ENCODE data around the gene TLE5. TPM values are rescaled to one million over a fixed set of nuclear protein-coding genes. Genes with fewer than 3 reads are reported as not detected.

TLE5 gene
- total and polyA plus RNA-seq, 9 of the 15 experiments (the other 6 are each of a cell fraction or from before 2014, with no cell fraction given), result 2.0 to 347 (median 235) TPM

- peak overlapping the region in 1 of 2 experiments; percentile 65; a peak in 1 of 4 replicates for H3K9ac ChIP-seq (ENCODE audit: insufficient read depth in 1 of 2, low read depth in 2 of 2, low read length in 2 of 2)
- intact Hi-C loops (cut with micrococcal nuclease), result loop anchor here (10.0 kb wide), 1 partner anchor 154 kb away; no protein-coding TSS in a partner anchor
- TF ChIP-seq THAP7 (CRISPR knock-in tag; IDR thresholded peaks at IDR 0.05), result no peak
- no peak; the same call in 1 of the 2 replicates for TF ChIP-seq DEAF1 (CRISPR knock-in tag; IDR thresholded peaks at IDR 0.05)
- no peak for TF ChIP-seq MEF2A (IDR thresholded peaks at IDR 0.05; ENCODE audit: control insufficient read depth, low read depth, low read length)
- no peak for TF ChIP-seq ZNF75A (CRISPR knock-in tag; IDR thresholded peaks at IDR 0.05)
- no peak for TF ChIP-seq ZC3H4 (CRISPR knock-in tag; IDR thresholded peaks at IDR 0.05; ENCODE audit: borderline replicate concordance)
- no peak for TF ChIP-seq ATF7 (IDR thresholded peaks at IDR 0.05)
- TF ChIP-seq MCM2 (IDR thresholded peaks at IDR 0.05; ENCODE audit: low read depth), result no peak
- TF ChIP-seq NFIX (CRISPR knock-in tag; IDR thresholded peaks at IDR 0.05; ENCODE audit: low read depth), result no peak
- TF ChIP-seq CTCF (IDR thresholded peaks at IDR 0.05 in 2 of 3, conservative IDR thresholded peaks at IDR 0.05 in 1 of 3; ENCODE audit: insufficient read depth in 2 of 3, low read depth in 1 of 3, low read length in 3 of 3), result peak; percentile 78 to 97 (median 81)
- TF ChIP-seq KLF13 (tag; IDR thresholded peaks at IDR 0.05; ENCODE audit: borderline replicate concordance, low read depth), result no peak
- no peak for TF ChIP-seq MTA3 (IDR thresholded peaks at IDR 0.05; ENCODE audit: borderline replicate concordance)
- no peak for TF ChIP-seq HCFC1 (IDR thresholded peaks at IDR 0.05; ENCODE audit: low read depth, low read length)
- TF ChIP-seq CXXC5 (CRISPR knock-in tag; IDR thresholded peaks at IDR 0.05), result 0 out of 2 replicates have a peak, but pooled peaks have one; percentile 33
- TF ChIP-seq PHTF2 (CRISPR knock-in tag; IDR thresholded peaks at IDR 0.05), result no peak
- TF ChIP-seq MCM5 (IDR thresholded peaks at IDR 0.05; ENCODE audit: low read depth), result no peak
- TF ChIP-seq MAX (CRISPR knock-in tag; IDR thresholded peaks at IDR 0.05), result peak; percentile 81
- TF ChIP-seq MYBL2 (IDR thresholded peaks at IDR 0.05; ENCODE audit: low read depth), result no peak
- no peak for TF ChIP-seq MYBL2 (CRISPR knock-in tag; IDR thresholded peaks at IDR 0.05; ENCODE audit: borderline replicate concordance)
- TF ChIP-seq SAP30 (IDR thresholded peaks at IDR 0.05; ENCODE audit: borderline replicate concordance, insufficient read depth, low read depth, low read length, poor library complexity, severe bottlenecking), result no peak
Observed at GRCh38 chr19:3108775-3109174, 46.5 kb upstream of the TLE5 start.

More at GRCh38 chr19:3108775-3109174, 46.5 kb upstream of the TLE5 start:
- ATAC-seq, result peak; percentile 93
- ChIA-PET POLR2A (interaction anchor here (0.6 to 1.1 kb wide), 3 partner anchors 13 to 503 kb away, joined by 3 to 6 read pairs (median 3); no protein-coding TSS in a partner anchor), CTCF (ENCODE audit: low intra/inter-chr PET ratio) (interaction anchor here (1.3 to 2.0 kb wide), 2 partner anchors 33 to 158 kb away, joined by 3 to 8 read pairs; no protein-coding TSS in a partner anchor)
- in situ Hi-C loops (cut with MboI), result no loop called here
- H3K27me3 ChIP-seq (ENCODE audit: control insufficient read depth in 2 of 2, insufficient read depth in 2 of 2, low read length in 2 of 2), result no peaks in the 10 kb centered on the region
- FAIRE-seq, result peak; percentile 96
- H3K4me1 ChIP-seq (replicated peaks in 1 of 2; ENCODE audit: control insufficient read depth in 2 of 2, insufficient read depth in 2 of 2, low read length in 2 of 2), result peaks cover 2 to 78% of the 10 kb centered on the region in 2 experiments; a peak in 3 of 5 replicates
- H3K79me2 ChIP-seq (ENCODE audit: control insufficient read depth, insufficient read depth, low read length), result peaks cover 65% of the 10 kb centered on the region
- H3K4me3 ChIP-seq, result no peak overlapping the region
- H3K9me3 ChIP-seq (replicated peaks; ENCODE audit: control insufficient read depth, insufficient read depth, low read depth, low read length), result no peaks in the 10 kb centered on the region
- peak overlapping the region; percentile 29; the same call in 1 of the 3 replicates for H3K27ac ChIP-seq (ENCODE audit: extremely low read depth, low read depth, low read length)
- no peak overlapping the region for H3K4me2 ChIP-seq (ENCODE audit: insufficient read depth, low read length)
- 6% methylated on average over 5 of the region's 5 CpGs for WGBS (ENCODE audit: insufficient coverage, low coverage, missing lambda C conversion rate)
- no TSS peak for BruUV-seq (replicated peaks)
- H4K20me1 ChIP-seq (replicated peaks; ENCODE audit: control insufficient read depth, insufficient read depth, low read length), result no peaks in the 10 kb centered on the region; the same call in none of the 2 replicates
- H2AFZ ChIP-seq (ENCODE audit: low read depth, low read length), result peak overlapping the region; percentile 25
- H3K36me3 ChIP-seq (ENCODE audit: control insufficient read depth, insufficient read depth, low read length), result peaks cover 19% of the 10 kb centered on the region; the same call in 1 of the 3 replicates
- peak; percentile 64 to 84 (median 72) for DNase-seq (ENCODE audit: extremely low read depth in 1 of 4, low spot score in 3 of 4)
- H3K9me1 ChIP-seq (ENCODE audit: control insufficient read depth, insufficient read depth, low read length), result peaks cover 5% of the 10 kb centered on the region

All from K562 (cell line).